NB4 (cell line): ENCODE measurements around the gene IFNW1.

Source experiments
- CTCF ChIP-seq: IDR thresholded peaks from one replicate; pipeline ENCODE4 v1.5.1; 2012; ENCODE audit warnings: low read depth, low read length
- MAX ChIP-seq: IDR thresholded peaks from 2 replicates; pipeline ENCODE4 v1.6.1; 2011; ENCODE audit warnings: low read depth, low read length
- MYC ChIP-seq: IDR thresholded peaks from 2 replicates; pipeline ENCODE4 v1.6.1; 2011; ENCODE audit warnings: low read depth, low read length
- POLR2A ChIP-seq: IDR thresholded peaks from 2 replicates; pipeline ENCODE4 v1.6.1; 2011; ENCODE audit warnings: mild to moderate bottlenecking; ENCODE audit not compliant: insufficient read length; ENCODE audit errors: extremely low read depth

GRCh38 chr9:21104787-21105186 lies 36.8 kb downstream of the IFNW1 start:
- TF ChIP-seq CTCF = no peak
- no peak for TF ChIP-seq POLR2A
- peak; percentile 16; the same call in 1 of the 2 replicates for TF ChIP-seq MYC
- no peak for TF ChIP-seq MAX
